GM06990 (cell line): Measurements from ENCODE around the gene SYNGR4.

ENCODE experiments used
- DNase-seq: peaks from one replicate; pipeline ENCODE4 v3.0.0-alpha.2; 2011; ENCODE audit not compliant: insufficient read length; ENCODE audit errors: extremely low read depth
- H3K27me3 ChIP-seq: replicated peaks from 2 replicates; pipeline ENCODE4 v1.6.0; 2011; ENCODE audit warnings: low read length; ENCODE audit not compliant: control insufficient read depth, insufficient read depth
- H3K36me3 ChIP-seq: 2 replicates; pipeline ENCODE4 v1.5.1; 2011; ENCODE audit warnings: low read length; ENCODE audit not compliant: control insufficient read depth, insufficient read depth
- H3K4me3 ChIP-seq: replicated peaks from 2 replicates; pipeline ENCODE4 v1.5.1; 2011; ENCODE audit warnings: low read depth, mild to moderate bottlenecking, control low read depth, low read length
- CTCF ChIP-seq: IDR thresholded peaks from 2 replicates; pipeline ENCODE4 v1.5.1; 2011; ENCODE audit warnings: low read length, control low read depth, mild to moderate bottlenecking, inconsistent platforms; ENCODE audit not compliant: insufficient read depth, poor library complexity, severe bottlenecking

Gene SYNGR4

GRCh38 chr19:48381178-48381950, 17.2 kb downstream of the SYNGR4 start:
- H3K27me3 ChIP-seq = no peaks in the 10 kb centered on the region
- peaks cover 17% of the 10 kb centered on the region for H3K36me3 ChIP-seq
- no peak overlapping the region for H3K4me3 ChIP-seq
- no peak for DNase-seq
- no peak for TF ChIP-seq CTCF

GRCh38 chr19:48382286-48382685, 18.1 kb downstream of the SYNGR4 start:
- no peaks in the 10 kb centered on the region for H3K27me3 ChIP-seq
- DNase-seq = no peak
- no peak for TF ChIP-seq CTCF
- H3K4me3 ChIP-seq = no peak overlapping the region
- peaks cover 19% of the 10 kb centered on the region for H3K36me3 ChIP-seq

- Histone ChIP-seq H3K4me3 (no peak overlapping the region), H3K36me3 (peaks cover 22% of the 10 kb centered on the region), H3K27me3 (no peaks in the 10 kb centered on the region)
- no peak for DNase-seq
- TF ChIP-seq CTCF = no peak
Observed at GRCh38 chr19:48385461-48386087, 21.4 kb downstream of the SYNGR4 start.

GRCh38 chr19:48386981-48387380, 22.8 kb downstream of the SYNGR4 start:
- no peak for DNase-seq
- Histone ChIP-seq H3K36me3 (peaks cover 18% of the 10 kb centered on the region), H3K27me3 (no peaks in the 10 kb centered on the region), H3K4me3 (no peak overlapping the region)
- TF ChIP-seq CTCF = no peak

- Histone ChIP-seq H3K4me3 (peak overlapping the region; percentile 93), H3K36me3 (peaks cover 9% of the 10 kb centered on the region), H3K27me3 (peaks cover 3% of the 10 kb centered on the region; the same call in 1 of the 2 replicates)
- DNase-seq = peak; percentile 77
- peak; percentile 49 for TF ChIP-seq CTCF
Observed at GRCh38 chr19:48390188-48391099, 26.3 kb downstream of the SYNGR4 start.
